ENCODE measurements around the gene SLC38A5.

SLC38A5 gene

DNA sequence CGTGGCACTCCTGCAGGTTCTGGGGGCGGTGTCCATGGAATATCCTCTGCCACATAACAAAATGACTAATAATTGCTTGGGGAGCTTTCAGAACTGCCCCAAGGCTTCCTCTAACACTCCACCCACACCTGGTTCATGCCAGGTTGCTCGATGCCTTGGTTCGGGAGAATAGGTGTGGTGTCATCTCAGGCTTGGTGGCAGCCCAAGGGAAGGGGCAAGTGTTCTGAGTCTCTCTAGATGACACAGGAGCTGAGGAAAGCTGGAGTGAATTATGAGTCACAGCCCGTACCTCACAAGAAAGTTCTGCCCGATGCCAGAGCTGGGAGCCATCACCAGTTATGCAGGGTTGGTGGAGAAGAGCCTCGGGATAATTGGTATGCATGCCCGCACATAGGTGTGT lies 20.6 kb upstream of the SLC38A5 start:
- TF ChIP-seq, protein P1, sequence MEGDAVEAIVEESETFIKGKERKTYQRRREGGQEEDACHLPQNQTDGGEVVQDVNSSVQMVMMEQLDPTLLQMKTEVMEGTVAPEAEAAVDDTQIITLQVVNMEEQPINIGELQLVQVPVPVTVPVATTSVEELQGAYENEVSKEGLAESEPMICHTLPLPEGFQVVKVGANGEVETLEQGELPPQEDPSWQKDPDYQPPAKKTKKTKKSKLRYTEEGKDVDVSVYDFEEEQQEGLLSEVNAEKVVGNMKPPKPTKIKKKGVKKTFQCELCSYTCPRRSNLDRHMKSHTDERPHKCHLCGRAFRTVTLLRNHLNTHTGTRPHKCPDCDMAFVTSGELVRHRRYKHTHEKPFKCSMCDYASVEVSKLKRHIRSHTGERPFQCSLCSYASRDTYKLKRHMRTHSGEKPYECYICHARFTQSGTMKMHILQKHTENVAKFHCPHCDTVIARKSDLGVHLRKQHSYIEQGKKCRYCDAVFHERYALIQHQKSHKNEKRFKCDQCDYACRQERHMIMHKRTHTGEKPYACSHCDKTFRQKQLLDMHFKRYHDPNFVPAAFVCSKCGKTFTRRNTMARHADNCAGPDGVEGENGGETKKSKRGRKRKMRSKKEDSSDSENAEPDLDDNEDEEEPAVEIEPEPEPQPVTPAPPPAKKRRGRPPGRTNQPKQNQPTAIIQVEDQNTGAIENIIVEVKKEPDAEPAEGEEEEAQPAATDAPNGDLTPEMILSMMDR (conservative IDR thresholded peaks at IDR 0.05; ENCODE audit: low read length), result no peak
- no peak for TF ChIP-seq EZH2phosphoT487 (IDR thresholded peaks at IDR 0.05; ENCODE audit: borderline replicate concordance)
- Histone ChIP-seq H3K36me3 (ENCODE audit: insufficient read depth, low read length) (no peaks in the 10 kb centered on the region; the same call in 1 of the 2 replicates), H3K4me1 (ENCODE audit: insufficient read depth, low read length, poor library complexity, severe bottlenecking) (no peaks in the 10 kb centered on the region), H3K9me3 (ENCODE audit: insufficient read depth, low read depth, low read length) (no peaks in the 10 kb centered on the region), H2AFZ (ENCODE audit: low read length) (no peak overlapping the region), H4K20me1 (ENCODE audit: insufficient read depth, low read length, poor library complexity, severe bottlenecking) (no peaks in the 10 kb centered on the region), H3F3A (ENCODE audit: low read depth) (no peaks in the 10 kb centered on the region), H3K4me3 (ENCODE audit: low read length, poor library complexity, severe bottlenecking) (no peak overlapping the region), H3K27me3 (ENCODE audit: insufficient read depth, low read length, poor library complexity, severe bottlenecking) (no peaks in the 10 kb centered on the region), H3K79me2 (ENCODE audit: insufficient read depth, low read length) (no peaks in the 10 kb centered on the region), H3K4me2 (ENCODE audit: low read depth, low read length, poor library complexity, severe bottlenecking) (no peak overlapping the region), H3K9me2 (replicated peaks; ENCODE audit: low read depth, low read length) (no peaks in the 10 kb centered on the region), H3K9ac (ENCODE audit: low read depth, low read length, poor library complexity, severe bottlenecking) (no peak overlapping the region)

DNA sequence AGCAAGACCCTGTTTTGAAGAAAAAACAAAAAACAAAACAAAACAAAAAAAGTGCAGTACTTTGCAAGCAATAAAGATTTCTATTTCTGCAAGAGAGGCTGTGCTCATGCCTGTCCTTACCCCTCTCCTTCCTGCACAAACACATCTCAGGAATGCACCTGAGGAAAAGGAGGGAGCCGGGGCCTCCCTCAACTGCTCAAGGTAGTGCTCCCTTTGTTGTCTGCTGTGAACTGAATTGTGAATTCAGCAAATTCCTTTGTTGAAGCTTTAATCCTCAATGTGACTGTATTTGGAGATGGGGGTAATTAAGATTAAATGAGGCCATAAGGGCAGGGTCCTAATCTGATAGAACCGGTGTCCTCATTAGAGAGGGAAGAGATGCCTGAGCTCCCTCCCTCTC lies 19.8 kb upstream of the SLC38A5 start:
- H3K36me3 ChIP-seq (ENCODE audit: insufficient read depth, low read length), result no peaks in the 10 kb centered on the region; the same call in 1 of the 2 replicates
- no peaks in the 10 kb centered on the region for H3K27me3 ChIP-seq (ENCODE audit: insufficient read depth, low read length, poor library complexity, severe bottlenecking)
- H4K20me1 ChIP-seq (ENCODE audit: insufficient read depth, low read length, poor library complexity, severe bottlenecking), result no peaks in the 10 kb centered on the region
- TF ChIP-seq, protein P1 (conservative IDR thresholded peaks at IDR 0.05; ENCODE audit: low read length), result no peak
- no peak for TF ChIP-seq EZH2phosphoT487 (IDR thresholded peaks at IDR 0.05; ENCODE audit: borderline replicate concordance)
- no peaks in the 10 kb centered on the region for H3F3A ChIP-seq (ENCODE audit: low read depth)
- H2AFZ ChIP-seq (ENCODE audit: low read length), result no peak overlapping the region
- H3K9me3 ChIP-seq (ENCODE audit: insufficient read depth, low read depth, low read length), result no peaks in the 10 kb centered on the region
- H3K79me2 ChIP-seq (ENCODE audit: insufficient read depth, low read length), result no peaks in the 10 kb centered on the region
- H3K4me2 ChIP-seq (ENCODE audit: low read depth, low read length, poor library complexity, severe bottlenecking), result no peak overlapping the region
- H3K4me1 ChIP-seq (ENCODE audit: insufficient read depth, low read length, poor library complexity, severe bottlenecking), result no peaks in the 10 kb centered on the region
- no peaks in the 10 kb centered on the region for H3K9me2 ChIP-seq (replicated peaks; ENCODE audit: low read depth, low read length)
- no peak overlapping the region for H3K4me3 ChIP-seq (ENCODE audit: low read length, poor library complexity, severe bottlenecking)
- no peak overlapping the region for H3K9ac ChIP-seq (ENCODE audit: low read depth, low read length, poor library complexity, severe bottlenecking)

DNA sequence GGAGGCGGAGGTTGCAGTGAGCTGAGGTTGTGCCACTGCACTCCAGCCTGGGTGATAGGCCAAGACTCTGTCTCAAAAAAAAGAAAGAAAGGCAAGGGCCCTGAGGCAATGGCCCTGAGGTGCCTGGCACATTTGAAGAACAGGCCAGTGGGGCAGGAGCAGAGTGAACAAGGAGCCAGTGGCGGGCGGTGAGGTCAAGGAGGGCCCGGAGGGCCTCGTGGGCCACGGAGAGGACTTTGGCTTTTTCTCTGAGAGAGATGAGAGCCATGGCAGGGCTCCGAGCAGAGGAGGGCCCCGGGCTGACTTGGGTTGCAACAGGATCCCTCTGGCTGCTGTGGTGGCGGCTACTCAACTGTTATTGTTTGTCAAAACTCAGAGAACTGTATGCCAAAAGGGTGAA lies 19.2 kb upstream of the SLC38A5 start:
- Histone ChIP-seq H3K9me2 (replicated peaks; ENCODE audit: low read depth, low read length) (no peaks in the 10 kb centered on the region), H3K4me1 (ENCODE audit: insufficient read depth, low read length, poor library complexity, severe bottlenecking) (no peaks in the 10 kb centered on the region)

More for the DNA sequence above, 19.2 kb upstream of the SLC38A5 start:
- TF ChIP-seq, protein P1 (conservative IDR thresholded peaks at IDR 0.05; ENCODE audit: low read length), result no peak
- no peak for TF ChIP-seq EZH2phosphoT487 (IDR thresholded peaks at IDR 0.05; ENCODE audit: borderline replicate concordance)
- Histone ChIP-seq H3K27me3 (ENCODE audit: insufficient read depth, low read length, poor library complexity, severe bottlenecking) (no peaks in the 10 kb centered on the region), H3K4me3 (ENCODE audit: low read length, poor library complexity, severe bottlenecking) (no peak overlapping the region), H3K9ac (ENCODE audit: low read depth, low read length, poor library complexity, severe bottlenecking) (no peak overlapping the region), H3K4me2 (ENCODE audit: low read depth, low read length, poor library complexity, severe bottlenecking) (no peak overlapping the region), H4K20me1 (ENCODE audit: insufficient read depth, low read length, poor library complexity, severe bottlenecking) (no peaks in the 10 kb centered on the region), H3K9me3 (ENCODE audit: insufficient read depth, low read depth, low read length) (no peaks in the 10 kb centered on the region), H2AFZ (ENCODE audit: low read length) (no peak overlapping the region), H3K36me3 (ENCODE audit: insufficient read depth, low read length) (no peaks in the 10 kb centered on the region; the same call in 1 of the 2 replicates), H3K79me2 (ENCODE audit: insufficient read depth, low read length) (no peaks in the 10 kb centered on the region), H3F3A (ENCODE audit: low read depth) (no peaks in the 10 kb centered on the region)
